Gastroesophageal sphincter (tissue), 4 donors: ENCODE results near the gene SDHA. TPM values are rescaled to one million over a fixed set of nuclear protein-coding genes. Genes with fewer than 3 reads are reported as not detected.

Experiments
- ATAC-seq: fragments of 150-250 bp; one replicate; pipeline ENCODE4 v1.9.1; 2016; ENCODE audit warnings: mild to moderate bottlenecking, moderate library complexity
- H3K27ac ChIP-seq, 4 donors: fragments of 200-600 bp; sonication (generic) in 3 of 4; 1 replicate in 3 of 4; 2 replicates in 1 of 4; pipeline ENCODE4 v1.5.1; 2016 to 2019
- H3K27me3 ChIP-seq: fragments of 200-600 bp; sonication (generic); one replicate; pipeline ENCODE4 v1.5.1; 2019
- H3K36me3 ChIP-seq, 2 donors: fragments of 200-600 bp; sonication (generic); one replicate each; pipeline ENCODE4 v1.5.1; 2019; ENCODE audit warnings: control low read depth in 1 of 2
- H3K4me1 ChIP-seq, 3 donors: fragments of 200-600 bp; sonication (generic); 1 replicate in 2 of 3; 2 replicates in 1 of 3; pipeline ENCODE4 v1.5.1; 2016 to 2019; ENCODE audit warnings: control low read depth in 2 of 3
- H3K4me3 ChIP-seq, 2 donors: fragments of 200-600 bp; sonication (generic); one replicate each; pipeline ENCODE4 v1.5.1; 2019; ENCODE audit warnings: mild to moderate bottlenecking in 1 of 2, moderate library complexity in 1 of 2
- H3K9me3 ChIP-seq, 3 donors: fragments of 200-600 bp; sonication (generic); one replicate each; pipeline ENCODE4 v1.5.1; 2017 to 2019; ENCODE audit warnings: control low read depth in 2 of 3
- CTCF ChIP-seq, 4 experiments: fragments of 200-600 bp in 2 of 4; fragments of 450-650 bp in 2 of 4; sonication (generic) in 1 of 4; IDR thresholded peaks; one replicate each; pipeline ENCODE4 v1.5.1; 2017 to 2019; ENCODE audit warnings: antibody characterized with exemption in 4 of 4, mild to moderate bottlenecking in 2 of 4, moderate library complexity in 2 of 4
- EP300 ChIP-seq: sonication (generic); formaldehyde crosslinking; IDR thresholded peaks from one replicate; pipeline ENCODE4 v1.6.1; 2017; ENCODE audit warnings: antibody characterized with exemption, mild to moderate bottlenecking
- POLR2A ChIP-seq, 2 donors: fragments of 450-650 bp; IDR thresholded peaks; one replicate each; pipeline ENCODE4 v1.6.1; 2017; ENCODE audit warnings: antibody characterized with exemption in 2 of 2, mild to moderate bottlenecking in 2 of 2, moderate library complexity in 1 of 2
- POLR2AphosphoS5 ChIP-seq: sonication (generic); formaldehyde crosslinking; IDR thresholded peaks from one replicate; pipeline ENCODE4 v1.6.1; 2017; ENCODE audit warnings: antibody characterized with exemption
- WGBS, 2 donors: methylation state at CpG; one replicate each; pipeline ENCODE4 v1.1.5; 2018; ENCODE audit warnings: low coverage in 1 of 2; 5-methylcytosine and 5-hydroxymethylcytosine counted together
- total RNA-seq, 4 donors: library from RNA; depleted of rRNA; stranded (reverse); fragments of >200 nt; gene quantifications; one replicate each; pipeline ENCODE4 v1.1.0, GENCODE V29; 2016

SDHA gene
- total RNA-seq, 4 donors from 2014 or later, result 85.8 to 149 (median 110) TPM

DNA sequence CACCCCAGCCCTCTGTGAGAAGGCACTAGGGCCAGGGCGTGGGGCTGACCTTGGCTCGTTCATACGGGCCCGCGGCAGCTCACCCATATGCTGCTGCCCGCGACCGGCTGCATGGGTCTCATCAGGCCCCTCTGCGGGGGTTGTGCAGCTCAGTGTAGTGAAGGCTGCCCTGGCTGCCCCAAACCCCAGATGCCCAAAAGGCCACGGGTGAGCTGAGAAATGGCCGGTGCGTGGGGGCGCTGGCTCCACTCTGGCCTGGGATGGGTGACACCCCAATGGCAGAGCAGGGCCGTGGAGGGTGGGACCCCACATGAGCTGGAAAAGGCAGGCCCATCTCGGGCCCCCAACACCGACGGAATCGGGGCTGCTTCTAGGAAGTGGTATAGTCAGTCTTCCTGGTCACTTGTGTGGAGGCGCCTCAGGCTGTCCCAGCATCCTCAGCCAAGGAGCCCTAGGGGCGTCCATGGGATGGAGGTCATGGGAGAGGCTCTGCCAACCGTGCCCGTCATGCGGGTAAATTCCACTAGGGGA is 46.3 kb upstream of the SDHA start:
- no peak for ATAC-seq
- no peak for TF ChIP-seq POLR2A (IDR thresholded peaks at IDR 0.05)
- no peak overlapping the region for H3K27ac ChIP-seq
- no peaks in the 10 kb centered on the region for H3K36me3 ChIP-seq
- H3K4me1 ChIP-seq, result peaks cover 0 to 10% (median 0%) of the 10 kb centered on the region in 3 donors
- H3K9me3 ChIP-seq, result no peaks in the 10 kb centered on the region
- H3K4me3 ChIP-seq, result no peak overlapping the region
- peaks cover 9% of the 10 kb centered on the region for H3K27me3 ChIP-seq
- 76% methylated on average over 2 of the region's 23 CpGs; no CpG with 5 or more reads in 1 of the 2 donors for WGBS, 2 donors

- 60 to 80% methylated on average over 1 to 8 of the region's 13 CpGs for WGBS, 2 donors
- ATAC-seq, result no peak
- Histone ChIP-seq H3K36me3 (no peaks in the 10 kb centered on the region), H3K9me3 (no peaks in the 10 kb centered on the region), H3K4me3 (no peak overlapping the region), H3K4me1 (peaks cover 0 to 10% (median 0%) of the 10 kb centered on the region in 3 donors), H3K27me3 (peaks cover 9% of the 10 kb centered on the region), H3K27ac (no peak overlapping the region)
- TF ChIP-seq EP300, result no peak
- TF ChIP-seq POLR2A (IDR thresholded peaks at IDR 0.05), result no peak
- no peak for TF ChIP-seq POLR2AphosphoS5
- TF ChIP-seq CTCF (IDR thresholded peaks at IDR 0.05), result no peak
Measured at GRCh38 chr5:172421-172820, 45.7 kb upstream of the SDHA start.

- Histone ChIP-seq H3K9me3 (no peaks in the 10 kb centered on the region), H3K4me1 (peaks cover 0 to 10% (median 0%) of the 10 kb centered on the region in 3 donors), H3K36me3 (no peaks in the 10 kb centered on the region), H3K27me3 (peaks cover 9% of the 10 kb centered on the region), H3K27ac (no peak overlapping the region), H3K4me3 (no peak overlapping the region)
- no peak for ATAC-seq
- WGBS, 2 donors, result 60 to 72% methylated on average over 1 to 5 of the region's 17 CpGs
- TF ChIP-seq POLR2A (IDR thresholded peaks at IDR 0.05), result no peak
- TF ChIP-seq EP300, result no peak
- TF ChIP-seq POLR2AphosphoS5, result no peak
- no peak for TF ChIP-seq CTCF (IDR thresholded peaks at IDR 0.05)
Measured at GRCh38 chr5:172841-173251, 45.3 kb upstream of the SDHA start.

GRCh38 chr5:173392-174290 is 44.5 kb upstream of the SDHA start:
- Histone ChIP-seq H3K27me3 (peaks cover 9% of the 10 kb centered on the region), H3K4me3 (no peak overlapping the region), H3K9me3 (no peaks in the 10 kb centered on the region), H3K27ac (no peak overlapping the region), H3K4me1 (peaks cover 0 to 6% (median 0%) of the 10 kb centered on the region in 3 donors), H3K36me3 (no peaks in the 10 kb centered on the region)
- TF ChIP-seq EP300 (no peak), POLR2A (IDR thresholded peaks at IDR 0.05) (no peak), CTCF (IDR thresholded peaks at IDR 0.05) (no peak), POLR2AphosphoS5 (no peak)
- 68% methylated on average over 6 of the region's 22 CpGs; no CpG with 5 or more reads in 1 of the 2 donors for WGBS, 2 donors
- ATAC-seq, result no peak

GRCh38 chr5:174291-174600 is 43.9 kb upstream of the SDHA start:
- TF ChIP-seq EP300 (no peak), POLR2AphosphoS5 (no peak), POLR2A (IDR thresholded peaks at IDR 0.05) (no peak), CTCF (IDR thresholded peaks at IDR 0.05) (no peak)
- Histone ChIP-seq H3K27ac (no peak overlapping the region), H3K9me3 (no peaks in the 10 kb centered on the region), H3K36me3 (no peaks in the 10 kb centered on the region), H3K27me3 (peaks cover 9% of the 10 kb centered on the region), H3K4me1 (peaks cover 0 to 6% (median 0%) of the 10 kb centered on the region in 3 donors), H3K4me3 (no peak overlapping the region)
- ATAC-seq, result no peak
- WGBS, 2 donors, result 72 to 82% methylated on average over 2 of the region's 5 CpGs
